GM12892 (cell line): ENCODE measurements around the gene NUDT16.

Source experiments
- POLR2A ChIP-seq: IDR thresholded peaks from 2 replicates; pipeline ENCODE4 v1.6.1; 2011; ENCODE audit warnings: low read depth, low read length, control low read depth
- POLR2AphosphoS5 ChIP-seq: IDR thresholded peaks from 2 replicates; pipeline ENCODE4 v1.6.1; 2011; ENCODE audit warnings: low read depth, low read length, control low read depth
- TAF1 ChIP-seq: IDR thresholded peaks from 2 replicates; pipeline ENCODE4 v1.6.1; 2011; ENCODE audit warnings: low read depth, mild to moderate bottlenecking, control low read depth, low read length, borderline replicate concordance

DNA sequence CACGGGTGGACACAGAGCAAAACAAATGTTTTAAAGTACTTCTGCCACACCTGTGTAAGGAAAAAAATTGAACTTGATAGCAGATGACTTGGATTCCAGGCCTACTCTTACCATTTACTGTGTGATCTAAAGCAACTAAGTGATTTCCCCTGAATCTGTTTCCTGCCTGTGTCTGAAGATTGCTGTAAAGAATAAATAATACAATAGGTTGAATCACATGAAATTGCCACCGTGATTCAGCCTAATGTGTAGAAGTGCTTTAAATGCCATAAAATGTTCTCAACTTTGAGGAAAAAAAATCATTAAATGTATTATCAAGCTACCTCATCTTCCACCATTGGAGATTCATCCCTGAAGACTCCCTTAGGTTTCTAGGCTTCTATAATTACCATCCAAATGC, 27.6 kb upstream of the NUDT16 start:
- TF ChIP-seq POLR2A (no peak), POLR2AphosphoS5 (no peak), TAF1 (no peak)
